Activated CD4-positive, alpha-beta memory T cell treated with anti-CD3 and anti-CD28 coated beads, Interleukin-2, amount 10 ng/mL, durations not matched to agents 7 days and 5 days (primary cell): ENCODE data around the gene PDSS1. TPM values are rescaled to one million over a fixed set of nuclear protein-coding genes. Genes with fewer than 3 reads are reported as not detected.
A peak's percentile ranks its signal among the peaks of the same experiment; 100 is the strongest.

Experiments
- CTCF ChIA-PET: fragments of 350-600 bp; sonication (Branson Sonifier 250); formaldehyde crosslinking; loops from one replicate; lab custom pipeline; 2021; ENCODE audit warnings: antibody characterized with exemption, inconsistent platforms; lab: Charles Lee
- POLR2A ChIA-PET: fragments of 350-600 bp; sonication (Branson Sonifier 250); formaldehyde crosslinking; loops from one replicate; lab custom pipeline; 2021; ENCODE audit warnings: antibody characterized with exemption; lab: Charles Lee
- DNase-seq: peaks from one replicate; pipeline ENCODE4 v3.0.0-alpha.2; 2020
- H3K27ac Mint-ChIP-seq: one replicate; pipeline ENCODE4 v1.8.0; 2021; ENCODE audit warnings: mild to moderate bottlenecking, mixed read lengths
- H3K27me3 Mint-ChIP-seq: one replicate; pipeline ENCODE4 v1.8.0; 2021; ENCODE audit warnings: mixed read lengths
- H3K36me3 Mint-ChIP-seq: one replicate; pipeline ENCODE4 v1.8.0; 2021; ENCODE audit warnings: low read depth, mixed read lengths
- H3K4me1 Mint-ChIP-seq: one replicate; pipeline ENCODE4 v1.8.0; 2021; ENCODE audit warnings: mixed read lengths
- H3K4me3 Mint-ChIP-seq: one replicate; pipeline ENCODE4 v1.8.0; 2021; ENCODE audit warnings: mild to moderate bottlenecking, mixed read lengths
- H3K9me3 Mint-ChIP-seq: one replicate; pipeline ENCODE4 v1.8.0; 2021; ENCODE audit warnings: mixed read lengths
- total RNA-seq, 2 experiments: library from RNA; stranded (reverse); gene quantifications; one replicate each; pipeline ENCODE4 v1.2.3, GENCODE V29; 2021

PDSS1 gene
- total RNA-seq, 2 experiments from 2014 or later: 10.7 to 12.9 TPM

- Mint-ChIP-seq H3K27ac (peak overlapping the region; percentile 1), H3K4me3 (no peak overlapping the region), H3K9me3 (no peaks in the 10 kb centered on the region), H3K36me3 (peaks cover 50% of the 10 kb centered on the region), H3K4me1 (peaks cover 20% of the 10 kb centered on the region), H3K27me3 (no peaks in the 10 kb centered on the region)
- ChIA-PET POLR2A (interaction anchor here (2.7 kb wide), 1 partner anchor 16 kb away, joined by 13 read pairs; no protein-coding TSS in a partner anchor), CTCF (interaction anchor here (1.3 to 2.2 kb wide), 2 partner anchors 29 to 126 kb away, joined by 5 to 7 read pairs; no protein-coding TSS in a partner anchor)
- no peak for DNase-seq
These were observed 58.0 kb downstream of the PDSS1 start for GRCh38 chr10:26755443-26755903.

- H3K4me1 Mint-ChIP-seq: peaks cover 12% of the 10 kb centered on the region
- POLR2A ChIA-PET: interaction anchor here (1.1 kb wide), 1 partner anchor 19 kb away, joined by 3 read pairs; no protein-coding TSS in a partner anchor
- H3K36me3 Mint-ChIP-seq: peaks cover 43% of the 10 kb centered on the region
- no peak overlapping the region for H3K4me3 Mint-ChIP-seq
- CTCF ChIA-PET: interaction anchor here (0.8 kb wide), 1 partner anchor 33 kb away, joined by 3 read pairs; no protein-coding TSS in a partner anchor
- DNase-seq: no peak
- no peaks in the 10 kb centered on the region for H3K9me3 Mint-ChIP-seq
- H3K27ac Mint-ChIP-seq: no peak overlapping the region
- no peaks in the 10 kb centered on the region for H3K27me3 Mint-ChIP-seq
These were observed 61.5 kb downstream of the PDSS1 start for GRCh38 chr10:26759008-26759407.

GRCh38 chr10:26765549-26765948 is 68.0 kb downstream of the PDSS1 start:
- Mint-ChIP-seq H3K9me3 (no peaks in the 10 kb centered on the region), H3K27ac (no peak overlapping the region), H3K36me3 (peaks cover 41% of the 10 kb centered on the region), H3K4me1 (no peaks in the 10 kb centered on the region), H3K27me3 (no peaks in the 10 kb centered on the region), H3K4me3 (no peak overlapping the region)
- ChIA-PET CTCF (no interaction called here), POLR2A (no interaction called here)
- DNase-seq: no peak

GRCh38 chr10:26770069-26770468 is 72.6 kb downstream of the PDSS1 start:
- Mint-ChIP-seq H3K9me3 (no peaks in the 10 kb centered on the region), H3K36me3 (peaks cover 34% of the 10 kb centered on the region), H3K27ac (no peak overlapping the region), H3K27me3 (no peaks in the 10 kb centered on the region), H3K4me1 (peaks cover 8% of the 10 kb centered on the region), H3K4me3 (no peak overlapping the region)
- no peak for DNase-seq
- CTCF ChIA-PET: interaction anchor here (0.6 to 1.4 kb wide), 2 partner anchors 44 to 105 kb away, joined by 4 read pairs; no protein-coding TSS in a partner anchor
- POLR2A ChIA-PET: no interaction called here

- POLR2A ChIA-PET: no interaction called here
- no peaks in the 10 kb centered on the region for H3K27me3 Mint-ChIP-seq
- H3K4me3 Mint-ChIP-seq: no peak overlapping the region
- no peak overlapping the region for H3K27ac Mint-ChIP-seq
- peaks cover 18% of the 10 kb centered on the region for H3K4me1 Mint-ChIP-seq
- CTCF ChIA-PET: no interaction called here
- H3K36me3 Mint-ChIP-seq: peaks cover 18% of the 10 kb centered on the region
- no peak for DNase-seq
- no peaks in the 10 kb centered on the region for H3K9me3 Mint-ChIP-seq
These were observed 76.1 kb downstream of the PDSS1 start for GRCh38 chr10:26773633-26774032.

GRCh38 chr10:26776258-26776657 is 78.8 kb downstream of the PDSS1 start:
- POLR2A ChIA-PET: no interaction called here
- CTCF ChIA-PET: interaction anchor here (0.6 to 1.4 kb wide), 2 partner anchors 49 to 593 kb away, joined by 3 to 6 read pairs; no protein-coding TSS in a partner anchor
- Mint-ChIP-seq H3K9me3 (no peaks in the 10 kb centered on the region), H3K27ac (no peak overlapping the region), H3K4me3 (no peak overlapping the region), H3K27me3 (no peaks in the 10 kb centered on the region), H3K36me3 (peaks cover 8% of the 10 kb centered on the region), H3K4me1 (peaks cover 41% of the 10 kb centered on the region)
- DNase-seq: no peak

GRCh38 chr10:26777686-26778085 is 80.2 kb downstream of the PDSS1 start:
- DNase-seq: no peak
- Mint-ChIP-seq H3K4me1 (peaks cover 51% of the 10 kb centered on the region), H3K4me3 (no peak overlapping the region), H3K27me3 (no peaks in the 10 kb centered on the region), H3K36me3 (peaks cover 13% of the 10 kb centered on the region), H3K9me3 (no peaks in the 10 kb centered on the region), H3K27ac (no peak overlapping the region)
- ChIA-PET POLR2A (no interaction called here), CTCF (no interaction called here)

GRCh38 chr10:26779176-26779860 is 81.8 kb downstream of the PDSS1 start:
- Mint-ChIP-seq H3K27ac (no peak overlapping the region), H3K9me3 (no peaks in the 10 kb centered on the region), H3K4me3 (no peak overlapping the region), H3K4me1 (peaks cover 47% of the 10 kb centered on the region), H3K27me3 (no peaks in the 10 kb centered on the region), H3K36me3 (peaks cover 17% of the 10 kb centered on the region)
- ChIA-PET CTCF (no interaction called here), POLR2A (no interaction called here)
- no peak for DNase-seq

GRCh38 chr10:26780106-26780792 is 82.7 kb downstream of the PDSS1 start:
- Mint-ChIP-seq H3K4me1 (peaks cover 46% of the 10 kb centered on the region), H3K27me3 (no peaks in the 10 kb centered on the region), H3K4me3 (no peak overlapping the region), H3K27ac (no peak overlapping the region), H3K36me3 (peaks cover 17% of the 10 kb centered on the region), H3K9me3 (no peaks in the 10 kb centered on the region)
- CTCF ChIA-PET: interaction anchor here (1.7 kb wide), 1 partner anchor 54 kb away, joined by 5 read pairs; no protein-coding TSS in a partner anchor
- POLR2A ChIA-PET: interaction anchor here (0.6 to 1.3 kb wide), 3 partner anchors 18 to 40 kb away, joined by 3 to 4 read pairs (median 3); no protein-coding TSS in a partner anchor
- no peak for DNase-seq

- Mint-ChIP-seq H3K4me3 (no peak overlapping the region), H3K9me3 (no peaks in the 10 kb centered on the region), H3K27me3 (no peaks in the 10 kb centered on the region), H3K36me3 (peaks cover 22% of the 10 kb centered on the region), H3K4me1 (peaks cover 44% of the 10 kb centered on the region), H3K27ac (no peak overlapping the region)
- DNase-seq: no peak
- ChIA-PET CTCF (interaction anchor here (1.7 kb wide), 1 partner anchor 55 kb away, joined by 5 read pairs; no protein-coding TSS in a partner anchor), POLR2A (interaction anchor here (1.0 to 1.3 kb wide), 2 partner anchors 19 to 41 kb away, joined by 3 to 4 read pairs; no protein-coding TSS in a partner anchor)
These were observed 83.5 kb downstream of the PDSS1 start for GRCh38 chr10:26780793-26781601.

GRCh38 chr10:26781797-26782196 is 84.3 kb downstream of the PDSS1 start:
- H3K36me3 Mint-ChIP-seq: peaks cover 27% of the 10 kb centered on the region
- no peaks in the 10 kb centered on the region for H3K27me3 Mint-ChIP-seq
- no peak for DNase-seq
- ChIA-PET CTCF (interaction anchor here (1.7 kb wide), 1 partner anchor 55 kb away, joined by 5 read pairs; no protein-coding TSS in a partner anchor), POLR2A (no interaction called here)
- H3K9me3 Mint-ChIP-seq: no peaks in the 10 kb centered on the region
- H3K4me3 Mint-ChIP-seq: no peak overlapping the region
- H3K4me1 Mint-ChIP-seq: peaks cover 48% of the 10 kb centered on the region
- no peak overlapping the region for H3K27ac Mint-ChIP-seq

- Mint-ChIP-seq H3K27me3 (no peaks in the 10 kb centered on the region), H3K27ac (no peak overlapping the region), H3K4me1 (peaks cover 23% of the 10 kb centered on the region), H3K9me3 (peaks cover 2% of the 10 kb centered on the region), H3K4me3 (no peak overlapping the region), H3K36me3 (peaks cover 58% of the 10 kb centered on the region)
- CTCF ChIA-PET: no interaction called here
- no peak for DNase-seq
- POLR2A ChIA-PET: no interaction called here
These were observed 89.9 kb downstream of the PDSS1 start for GRCh38 chr10:26787362-26787761.
